ENCODE results near the gene PNMA6F. TPM values are rescaled to one million over a fixed set of nuclear protein-coding genes. Genes with fewer than 3 reads are reported as not detected.

Gene PNMA6F
- total and polyA plus RNA-seq, 2 of the 8 experiments (the other 6 are each of a cell fraction or from before 2014, with no cell fraction given), result 0.12 to 0.22 TPM

DNA sequence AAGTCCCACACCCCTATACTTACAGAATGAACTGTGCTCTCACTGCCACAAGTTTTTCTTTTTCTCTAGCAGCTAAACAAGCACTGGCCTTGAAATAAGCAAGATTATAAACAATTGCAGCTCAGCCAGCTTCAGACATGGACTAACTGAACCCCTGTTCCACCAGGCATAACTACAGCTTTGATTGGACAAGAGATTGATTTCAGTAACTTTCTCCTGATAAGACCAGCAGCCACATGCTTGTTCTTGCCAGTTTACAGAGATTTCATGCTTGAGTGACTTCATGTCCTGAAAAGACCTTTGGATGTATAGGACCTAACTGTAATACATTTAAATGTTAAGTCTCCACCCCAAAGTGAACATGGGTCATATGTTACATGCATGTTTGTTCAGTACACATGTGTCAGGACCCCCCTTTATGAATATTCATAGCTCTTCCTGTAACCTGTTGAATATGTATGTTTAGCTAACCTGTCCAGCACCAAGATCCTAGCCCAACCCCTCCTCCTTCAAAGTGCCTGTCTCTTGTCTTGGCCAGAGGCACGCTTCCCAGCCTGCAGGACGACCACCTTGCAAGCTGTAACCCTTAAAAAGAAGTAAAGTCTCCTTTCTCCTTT, 40.3 kb upstream of the PNMA6F start:
- H2BK20ac ChIP-seq (ENCODE audit: low read length), result no peak overlapping the region
- H3K9ac ChIP-seq (replicated peaks in 1 of 4; ENCODE audit: extremely low read depth in 1 of 4, low read depth in 3 of 4, low read length in 3 of 4), result no peak overlapping the region
- H3K27me3 ChIP-seq (replicated peaks in 1 of 4; ENCODE audit: control insufficient read depth in 3 of 4, extremely low read depth in 1 of 4, insufficient read depth in 3 of 4, low read length in 3 of 4), result no peaks in the 10 kb centered on the region
- H3K4me1 ChIP-seq (replicated peaks in 1 of 4; ENCODE audit: control insufficient read depth in 3 of 4, insufficient read depth in 4 of 4, low read length in 3 of 4), result no peaks in the 10 kb centered on the region
- no peak overlapping the region for H2BK5ac ChIP-seq (ENCODE audit: low read depth, low read length)
- H2BK12ac ChIP-seq (ENCODE audit: low read depth, low read length), result no peak overlapping the region
- H3K23ac ChIP-seq (ENCODE audit: insufficient read length), result no peak overlapping the region
- no peaks in the 10 kb centered on the region for H3K79me2 ChIP-seq (ENCODE audit: control insufficient read depth in 1 of 2, insufficient read depth in 2 of 2, low read length in 2 of 2)
- H2BK15ac ChIP-seq (ENCODE audit: low read length), result no peak overlapping the region
- H3K79me1 ChIP-seq (ENCODE audit: low read depth, low read length), result no peaks in the 10 kb centered on the region
- H3K18ac ChIP-seq (ENCODE audit: extremely low read depth, low read length), result no peak overlapping the region
- H3K36me3 ChIP-seq (ENCODE audit: control insufficient read depth in 2 of 4, insufficient read depth in 4 of 4, low read length in 3 of 4), result no peaks in the 10 kb centered on the region
- H2AFZ ChIP-seq (ENCODE audit: low read length), result no peak overlapping the region
- no peak overlapping the region for H4K5ac ChIP-seq (ENCODE audit: insufficient read length, low read depth, low read length)
- DNase-seq (ENCODE audit: low read depth in 1 of 2, low spot score in 2 of 2) (no peak), FAIRE-seq (no peak)
- no peak overlapping the region for H2AK5ac ChIP-seq (ENCODE audit: low read depth, low read length)
- no peak overlapping the region for H3K4me3 ChIP-seq (ENCODE audit: extremely low read depth in 1 of 4, insufficient read depth in 2 of 4, low read depth in 3 of 4, low read length in 4 of 4)
- H4K20me1 ChIP-seq (replicated peaks in 1 of 2; ENCODE audit: control insufficient read depth in 1 of 2, insufficient read depth in 2 of 2, low read length in 2 of 2), result no peaks in the 10 kb centered on the region
- peaks cover 4 to 14% of the 10 kb centered on the region in 2 experiments; a peak in 3 of 4 replicates for H3K9me3 ChIP-seq (ENCODE audit: insufficient read depth in 2 of 2, low read depth in 1 of 2, low read length in 1 of 2)
- CTCF ChIA-PET (ENCODE audit: partially characterized antibody), result no interaction called here
- no peak overlapping the region for H3K4ac ChIP-seq (replicated peaks; ENCODE audit: insufficient read length, low read depth, low read length)
- H3K14ac ChIP-seq (ENCODE audit: insufficient read length), result no peak overlapping the region
- H3K4me2 ChIP-seq (ENCODE audit: insufficient read depth in 1 of 2, low read depth in 2 of 2, low read length in 2 of 2), result no peak overlapping the region
- WGBS, 2 experiments (ENCODE audit: extremely low coverage in 1 of 2, insufficient coverage in 1 of 2, insufficient read length in 1 of 2, insufficient replicate concordance in 2 of 2, low coverage in 1 of 2, low lambda C conversion rate in 2 of 2, missing lambda C conversion rate in 1 of 2), result 75% methylated on average over 2 of the region's 2 CpGs; no CpG with 5 or more reads in 1 of the 2 experiments
- H3K23me2 ChIP-seq (ENCODE audit: low read depth, low read length), result no peaks in the 10 kb centered on the region
- H3K27ac ChIP-seq (ENCODE audit: low read depth, low read length), result no peak overlapping the region
- POLR2A ChIA-PET (ENCODE audit: partially characterized antibody), result interaction anchor here (1.3 kb wide), 1 partner anchor 28 kb away, joined by 4 read pairs; the partner anchor contains the start of gene ZNF275
- H3K56ac ChIP-seq (replicated peaks; ENCODE audit: insufficient read length, low read depth, low read length), result no peak overlapping the region
- H2BK120ac ChIP-seq (replicated peaks; ENCODE audit: low read depth, low read length), result no peak overlapping the region
- no peak overlapping the region for H4K91ac ChIP-seq (replicated peaks; ENCODE audit: insufficient read length, low read length)
- H4K8ac ChIP-seq (ENCODE audit: extremely low read depth, insufficient read depth, low read length), result no peak overlapping the region
- TF ChIP-seq SP1 (IDR thresholded peaks at IDR 0.05; ENCODE audit: low read depth, low read length) (no peak), SP4 (IDR thresholded peaks at IDR 0.05; ENCODE audit: low read length) (no peak), SUZ12 (IDR thresholded peaks at IDR 0.05; ENCODE audit: low read length) (no peak), YY1 (IDR thresholded peaks at IDR 0.05; ENCODE audit: low read depth, low read length) (no peak), NRF1 (IDR thresholded peaks at IDR 0.05; ENCODE audit: low read depth, low read length) (no peak), TAF1 (IDR thresholded peaks at IDR 0.05; ENCODE audit: low read depth, low read length) (no peak), CTBP2 (IDR thresholded peaks at IDR 0.05; ENCODE audit: borderline replicate concordance, insufficient read depth, insufficient read length, low read length) (no peak), BACH1 (IDR thresholded peaks at IDR 0.05; ENCODE audit: low read length) (no peak), SRF (IDR thresholded peaks at IDR 0.05; ENCODE audit: low read depth, low read length) (no peak), JUN (IDR thresholded peaks at IDR 0.05; ENCODE audit: low read depth, low read length) (no peak), ASH2L (IDR thresholded peaks at IDR 0.05; ENCODE audit: low read length) (no peak), SP2 (IDR thresholded peaks at IDR 0.05; ENCODE audit: low read length) (no peak), PHF8 (conservative IDR thresholded peaks at IDR 0.05; ENCODE audit: low read depth, low read length) (no peak), EGR1 (IDR thresholded peaks at IDR 0.05; ENCODE audit: borderline replicate concordance, low read depth, low read length) (no peak), POU5F1 (IDR thresholded peaks at IDR 0.05; ENCODE audit: low read depth, low read length) (no peak), ZNF274 (IDR thresholded peaks at IDR 0.05; ENCODE audit: borderline replicate concordance, extremely low read depth, low read length) (no peak)

All from H1 (cell line).